ENCODE measurements around the gene NLRP1.
"Not testable (repeated sequence)": the region's sequence is repeated elsewhere in the genome, so short reads cannot be mapped to it uniquely, and the experiment has no call there.

NLRP1 gene

GRCh38 chr17:5585836-5586521, 1.7 kb upstream of the NLRP1 start:
- DNase-seq = peak; percentile 40

DNA sequence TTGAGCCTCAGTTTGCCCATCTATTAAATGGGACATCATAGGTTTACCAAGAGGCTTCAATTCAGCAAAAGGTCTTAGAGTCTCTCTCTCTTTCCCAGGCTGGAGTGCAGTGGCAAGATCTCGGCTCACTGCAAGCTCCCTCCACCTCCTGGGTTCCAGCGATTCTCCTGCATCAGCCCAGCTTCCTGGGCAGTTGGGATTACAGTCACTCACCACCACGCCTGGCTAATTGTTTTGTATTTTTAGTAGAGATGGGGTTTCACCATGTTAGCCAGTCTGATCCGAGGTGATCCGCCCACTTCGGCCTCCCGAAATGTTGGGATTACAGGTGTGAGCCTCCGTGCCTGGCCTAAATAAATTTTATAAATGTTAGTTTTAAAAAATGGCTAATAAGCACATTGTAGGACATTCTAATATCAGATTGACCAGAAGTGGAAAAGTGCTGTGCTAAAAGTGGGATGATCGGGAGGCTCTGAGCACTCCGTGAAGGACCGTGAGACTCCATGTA, 1.0 kb upstream of the NLRP1 start:
- DNase-seq = no peak

DNA sequence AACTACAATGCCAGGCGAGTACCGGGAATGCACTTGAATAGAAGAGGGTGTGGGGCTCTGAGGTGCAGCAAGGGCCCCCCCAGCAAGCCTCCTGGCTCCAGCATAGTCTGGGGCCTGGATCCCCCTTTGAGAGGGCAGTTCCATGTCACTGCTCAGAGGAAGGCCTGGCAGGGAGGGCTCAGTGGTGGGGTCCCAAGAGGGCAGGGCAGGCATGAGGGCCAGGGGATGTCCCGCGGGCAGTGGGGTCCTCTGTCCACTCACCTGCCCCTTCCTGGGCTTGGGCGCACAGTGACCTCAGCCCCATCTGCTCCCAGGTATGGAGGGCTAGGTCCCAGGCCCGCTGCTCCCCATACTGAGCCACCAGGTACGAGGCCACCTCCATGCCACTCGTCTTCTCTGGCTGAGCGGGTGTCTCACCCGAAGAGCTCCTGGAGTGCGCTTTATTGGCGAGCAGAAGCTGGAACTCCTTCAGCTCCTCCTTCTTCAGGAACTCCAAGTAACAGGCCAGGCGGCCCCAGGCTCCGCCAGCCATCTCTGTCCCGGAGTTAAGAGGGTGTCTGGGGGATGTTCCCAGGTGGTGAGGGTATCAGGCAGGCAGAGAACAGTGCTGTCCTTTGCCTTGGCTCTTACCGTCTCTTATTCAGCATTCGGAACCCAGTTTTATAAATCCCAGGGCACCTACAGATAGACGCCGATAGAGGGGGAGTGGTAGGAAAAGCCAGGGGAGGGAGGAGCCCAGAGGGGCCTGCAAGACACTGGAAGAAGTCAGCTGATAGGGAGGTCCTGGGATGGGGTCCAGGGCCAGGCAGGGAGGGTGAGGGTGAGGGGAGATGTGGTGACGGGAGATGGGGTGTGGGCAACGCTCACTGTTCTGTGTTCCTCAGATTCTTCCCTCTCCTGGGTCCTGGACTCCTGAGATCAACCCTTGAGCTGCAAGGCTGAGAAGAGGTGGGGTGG, 605 bp downstream of the NLRP1 start:
- DNase-seq = no peak

DNA sequence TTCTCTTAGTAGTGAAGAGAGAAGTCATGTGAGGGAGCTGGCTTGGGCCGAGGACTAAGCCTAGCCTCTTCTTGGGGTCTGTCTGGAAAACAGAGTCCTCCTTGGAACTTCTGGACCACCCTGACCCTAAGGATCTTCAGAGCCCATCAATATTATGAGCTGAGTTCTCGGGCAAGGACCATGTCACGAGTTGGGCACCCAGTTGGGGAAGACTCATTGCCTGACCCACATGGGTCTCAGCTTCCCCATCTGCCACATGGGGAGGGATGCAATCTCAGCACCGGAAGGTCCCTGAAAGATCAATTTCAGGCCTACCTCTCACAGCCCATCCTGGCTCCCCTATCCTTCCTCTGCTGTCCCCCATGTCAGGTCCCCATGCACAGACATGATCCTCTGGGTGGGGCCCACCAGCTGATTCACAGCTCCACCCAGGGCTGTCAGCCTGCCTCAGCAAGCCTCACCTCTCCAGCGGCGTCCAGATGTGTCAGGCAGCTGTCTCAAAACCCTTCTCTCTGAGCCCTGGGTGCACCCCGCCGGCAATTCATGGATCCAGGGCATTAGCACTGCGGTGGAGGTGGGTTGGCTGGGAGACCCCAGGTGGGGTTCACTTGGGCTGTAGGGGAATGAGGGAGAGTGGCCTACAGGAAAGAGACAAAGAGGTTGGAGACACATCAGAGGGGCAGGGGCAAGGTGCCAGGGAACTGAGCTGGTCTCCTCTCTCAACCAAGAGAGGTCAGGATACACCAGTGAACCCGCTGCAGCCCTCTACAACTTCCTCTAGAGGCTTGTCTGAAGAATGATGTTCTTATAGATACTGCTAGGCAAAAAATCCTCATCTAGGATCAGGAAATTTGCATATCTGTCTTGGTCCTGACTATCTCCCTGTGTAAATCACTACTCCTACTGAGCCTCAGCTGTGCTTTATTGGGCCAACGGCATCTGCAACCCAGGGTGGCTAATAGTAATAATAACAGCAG, 1.8 kb downstream of the NLRP1 start:
- no peak for DNase-seq

DNA sequence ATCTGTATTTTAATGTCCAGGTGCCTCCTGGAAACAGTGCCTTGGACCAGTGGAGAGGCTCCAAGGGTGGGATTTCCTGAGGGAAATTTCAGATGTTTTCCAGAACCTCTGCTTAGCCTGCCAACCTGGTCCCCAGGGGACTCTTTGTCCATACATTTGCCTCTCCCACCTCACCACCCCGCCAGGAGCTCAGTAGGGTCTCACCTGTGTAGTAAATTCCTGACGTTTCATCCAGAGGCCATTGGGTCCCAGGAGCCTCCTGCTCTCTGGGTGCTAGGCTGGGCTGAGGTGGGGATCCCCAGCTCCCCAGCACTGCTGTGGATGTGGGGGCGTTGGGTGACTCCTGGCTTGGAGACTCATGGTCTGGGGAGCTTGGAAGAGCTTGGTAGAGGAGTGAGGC, 2.7 kb downstream of the NLRP1 start:
- DNase-seq = no peak

DNA sequence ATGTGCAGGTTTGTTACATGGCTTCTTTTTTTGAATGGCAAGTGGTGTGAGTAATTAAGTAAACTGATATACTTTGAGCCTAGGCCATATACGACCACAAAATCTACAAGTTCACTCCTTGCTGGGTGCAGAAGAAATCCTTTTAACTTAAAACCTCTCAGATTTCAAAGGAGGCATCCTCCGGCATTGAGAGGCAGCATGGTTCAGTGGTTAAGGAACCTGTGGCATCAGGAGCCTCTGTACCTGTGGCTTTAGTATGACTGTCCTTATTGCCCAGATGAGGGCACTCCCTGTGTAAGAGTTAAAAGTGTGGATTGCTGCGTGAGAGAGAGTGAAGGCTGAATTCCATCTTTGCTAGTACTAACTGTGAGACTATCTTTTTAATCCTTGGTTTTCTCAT, 3.3 kb downstream of the NLRP1 start:
- no peak for DNase-seq

DNA sequence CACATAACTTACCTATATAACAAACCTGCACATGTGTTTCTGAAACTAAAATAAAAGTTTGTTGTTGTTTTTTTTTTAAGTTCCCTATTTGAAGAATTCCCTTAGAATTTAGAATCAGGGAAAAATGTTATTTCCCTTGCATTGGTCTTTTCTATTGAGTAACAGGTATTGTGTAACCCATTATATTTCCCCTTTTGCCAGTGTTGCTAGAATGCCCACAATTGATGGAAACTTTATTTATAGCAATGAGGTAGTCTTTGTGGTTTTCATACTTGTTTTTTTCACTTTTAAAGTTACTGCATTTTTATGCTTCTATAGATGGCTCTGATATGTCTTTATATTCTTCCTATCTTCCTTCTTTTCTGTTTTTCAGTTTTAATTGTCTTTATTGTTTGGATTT, 3.9 kb downstream of the NLRP1 start:
- DNase-seq = no peak

- DNase-seq = not testable (repeated sequence)
Measured at GRCh38 chr17:5578768-5579167, 5.5 kb downstream of the NLRP1 start.

DNA sequence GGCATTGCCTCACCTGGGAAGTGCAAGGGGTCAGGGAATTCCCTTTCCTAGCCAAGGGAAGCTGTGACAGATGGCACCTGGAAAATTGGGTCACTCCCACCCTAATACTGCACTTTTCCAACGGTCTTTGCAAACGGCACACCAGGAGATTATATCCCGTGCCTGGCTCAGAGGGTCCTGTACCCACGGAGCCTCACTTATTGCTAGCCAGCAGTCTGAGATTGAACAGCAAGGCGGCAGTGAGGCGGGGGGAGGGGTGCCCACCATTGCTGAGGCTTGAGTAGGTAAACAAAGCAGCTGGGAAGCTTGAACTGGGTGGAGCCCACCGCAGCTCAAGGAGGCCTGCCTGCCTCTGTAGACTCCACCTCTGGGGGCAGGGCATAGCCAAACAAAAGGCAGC, 11.3 kb downstream of the NLRP1 start:
- not testable (repeated sequence) for DNase-seq

DNA sequence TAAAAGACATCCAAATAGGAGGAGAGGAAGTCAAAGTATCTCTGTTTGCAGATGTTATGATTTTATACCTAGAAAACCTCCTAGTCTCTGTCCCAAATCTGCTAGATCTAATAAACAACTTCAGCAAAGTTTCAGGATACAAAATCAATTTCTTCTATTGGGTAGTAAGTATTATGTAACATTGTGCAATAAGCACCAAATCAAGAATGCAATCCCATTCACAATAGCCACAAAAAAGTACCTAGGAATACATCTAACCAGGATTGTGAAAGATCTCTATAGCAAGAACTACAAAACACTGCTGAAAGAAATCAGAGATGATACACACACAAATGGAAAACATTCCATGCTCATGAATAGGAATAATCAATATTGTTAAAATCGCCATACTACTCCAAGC, 13.0 kb downstream of the NLRP1 start:
- no peak for DNase-seq

DNA sequence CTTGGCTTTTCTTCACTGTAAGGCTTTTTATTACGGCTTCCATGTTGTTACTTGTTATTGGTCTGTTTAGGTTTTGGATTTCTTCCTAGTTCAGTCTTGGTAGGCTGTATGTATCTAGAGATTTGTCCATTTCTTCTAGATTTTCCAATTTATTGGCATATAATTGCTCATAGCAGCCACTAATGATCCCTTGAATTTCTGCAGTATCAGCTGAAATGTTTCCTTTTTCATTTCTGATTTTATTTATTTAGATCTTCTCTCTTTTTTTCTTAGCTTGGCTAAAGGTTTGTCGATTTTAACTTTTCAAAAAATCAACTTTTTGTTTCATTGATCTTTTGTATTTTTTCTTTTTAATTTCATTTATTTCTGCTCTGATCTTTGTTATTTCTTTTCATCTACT, 18.5 kb downstream of the NLRP1 start:
- no peak for DNase-seq

DNA sequence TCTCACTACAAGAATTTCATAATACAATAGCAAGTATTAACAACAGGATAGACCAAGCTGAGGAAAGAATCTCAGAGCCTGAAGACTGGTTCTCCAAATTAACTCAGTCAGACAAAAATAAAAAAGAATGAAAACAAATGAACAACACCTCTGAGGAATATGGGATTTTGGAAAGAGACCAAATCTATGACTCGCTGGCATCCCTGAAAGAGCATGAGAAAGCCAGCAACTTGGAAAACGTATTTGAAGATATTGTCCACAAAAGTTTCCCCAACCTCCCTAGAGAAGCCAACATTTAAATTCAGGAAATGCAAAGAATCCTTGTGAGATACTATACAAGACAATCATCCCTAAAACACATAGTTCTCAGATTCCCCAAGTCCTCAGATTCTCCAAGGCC, 20.9 kb downstream of the NLRP1 start:
- DNase-seq = no peak

GRCh38 chr17:5562661-5563360, 21.5 kb downstream of the NLRP1 start:
- DNase-seq = no peak

DNA sequence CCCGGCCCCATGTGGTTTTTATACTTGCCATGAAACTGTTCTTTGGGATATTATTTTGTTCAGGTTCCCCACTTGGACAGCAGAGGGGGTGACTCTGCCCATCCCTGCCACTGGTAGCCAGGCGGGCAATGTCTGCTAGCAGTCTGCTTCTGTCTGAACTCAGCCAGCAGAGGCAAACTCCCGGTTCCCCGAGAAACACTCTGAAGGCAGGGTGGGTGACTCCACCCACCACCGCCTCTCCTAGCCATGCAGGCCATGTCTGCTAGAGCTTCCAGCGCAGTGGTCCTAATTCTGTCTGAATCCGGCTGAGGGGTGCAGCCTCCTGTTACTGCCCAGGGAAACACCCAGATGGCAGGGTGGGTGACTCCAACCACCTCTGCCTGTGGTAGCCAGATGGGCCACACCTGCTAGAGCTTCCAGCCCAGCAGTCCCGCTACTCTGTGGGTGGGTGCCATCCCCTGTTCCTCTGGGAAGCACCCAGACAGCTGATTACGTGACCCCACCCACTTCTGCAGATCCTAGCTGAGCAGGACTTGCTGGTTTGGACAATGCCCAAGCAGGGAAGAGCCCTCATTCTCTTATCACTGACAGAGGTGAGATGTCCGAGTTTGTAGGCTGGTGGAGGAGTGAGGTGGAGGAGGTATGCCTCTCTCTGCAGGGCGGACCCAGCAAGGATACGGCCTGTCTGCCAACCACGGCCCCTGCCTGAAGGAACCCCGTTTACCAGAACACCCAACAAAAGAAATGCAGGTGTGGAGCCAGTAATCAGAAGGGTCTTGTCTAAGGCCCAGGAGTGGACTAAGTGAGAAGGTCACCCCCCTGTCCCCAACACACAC, 22.4 kb downstream of the NLRP1 start:
- DNase-seq = no peak

GRCh38 chr17:5560361-5560988, 23.8 kb downstream of the NLRP1 start:
- no peak for DNase-seq

DNA sequence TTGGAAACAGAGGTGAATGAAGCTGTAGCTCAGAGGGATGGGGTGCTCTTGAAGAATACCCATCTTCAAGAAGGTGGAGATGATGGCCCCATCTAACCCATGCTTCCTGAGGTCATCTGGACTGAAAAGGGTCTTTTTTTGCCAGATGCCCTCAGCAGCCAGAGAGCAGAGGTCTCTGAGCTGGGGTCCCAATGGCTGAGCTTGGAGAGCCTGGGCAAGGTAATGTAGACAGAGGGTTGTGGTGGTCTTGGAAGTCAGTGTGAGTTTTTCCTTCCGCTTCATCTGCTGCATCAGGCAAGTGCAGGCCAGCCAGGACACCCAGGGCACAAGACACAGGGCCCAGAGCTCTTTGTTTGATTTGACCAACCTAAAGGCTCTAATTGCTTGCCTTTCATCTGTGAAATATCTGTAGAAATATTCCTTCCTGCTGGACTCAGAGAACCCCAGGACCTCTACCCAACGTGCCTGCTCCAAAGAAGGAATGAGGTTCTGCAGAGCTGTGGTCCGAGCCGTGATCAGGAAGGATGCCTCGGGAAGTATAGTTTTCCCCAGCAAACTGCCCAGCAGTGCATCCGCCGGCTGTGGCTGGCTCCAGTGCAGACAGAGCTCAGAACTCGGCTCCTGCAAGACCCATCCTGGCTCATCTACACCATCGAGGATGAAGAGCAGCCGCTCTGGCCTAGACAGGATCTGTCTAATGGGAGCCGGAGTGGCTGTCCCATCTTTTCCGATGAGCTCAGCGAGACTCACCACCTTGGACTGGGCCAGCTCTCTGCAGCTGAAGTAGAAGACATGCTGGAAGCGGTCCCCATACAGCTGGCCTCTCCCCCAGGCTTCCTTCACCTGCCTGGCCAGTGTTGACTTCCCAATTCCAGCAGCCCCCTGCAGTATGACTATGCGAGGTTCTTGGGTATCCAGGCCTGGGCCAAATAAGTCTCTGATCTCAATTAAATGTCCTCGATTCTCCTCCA, 25.2 kb downstream of the NLRP1 start:
- no peak for DNase-seq

GRCh38 chr17:5557990-5558389, 26.3 kb downstream of the NLRP1 start:
- no peak for DNase-seq

DNA sequence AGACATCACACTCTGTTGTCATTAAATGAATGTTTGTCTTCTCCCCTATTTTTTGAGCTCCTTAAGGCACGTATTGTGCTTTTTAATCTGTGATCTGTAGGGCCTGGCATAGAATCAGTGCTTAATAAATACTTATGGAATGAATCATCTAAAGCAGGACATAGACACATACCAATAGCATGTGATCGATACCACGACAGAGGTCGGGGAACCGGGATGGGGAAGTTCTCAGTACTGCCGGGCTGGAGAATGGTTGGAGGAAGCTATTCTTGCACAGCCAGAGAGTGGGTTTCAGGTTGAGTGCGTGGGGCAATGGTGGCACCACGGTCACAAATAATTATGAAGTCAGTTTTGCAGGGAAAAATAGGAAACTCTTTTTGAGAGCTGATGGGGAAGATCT, 26.8 kb downstream of the NLRP1 start:
- DNase-seq = no peak

DNA sequence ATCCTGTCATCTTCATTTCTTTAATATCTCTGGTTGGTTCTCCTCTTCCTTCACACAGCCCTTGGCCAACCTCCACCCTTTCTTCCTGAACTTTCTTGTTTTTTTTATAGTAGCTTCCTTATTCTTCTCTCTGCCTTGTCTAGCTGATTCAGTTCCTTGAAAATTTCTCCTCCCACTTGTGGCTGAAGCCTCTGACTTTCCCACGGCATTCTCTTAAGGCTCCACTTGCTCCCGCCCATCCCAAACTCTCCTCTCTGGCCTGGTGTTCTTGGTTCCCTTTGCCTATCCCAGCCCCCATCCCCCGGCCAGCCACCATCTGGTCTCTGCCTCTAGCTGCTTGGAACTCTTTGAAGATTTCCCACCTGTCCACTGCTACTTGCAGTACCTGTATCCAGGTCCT, 29.1 kb downstream of the NLRP1 start:
- no peak for DNase-seq

- no peak for DNase-seq
Measured at GRCh38 chr17:5553479-5553878, 30.8 kb downstream of the NLRP1 start.
